NK-92 (cell line): ENCODE measurements around the gene MTA1.

Source experiments
- DNase-seq: peaks from one replicate; lab custom pipeline; 2025; ENCODE audit not compliant: unreplicated experiment; lab: John Stamatoyannopoulos, UW

Gene MTA1

DNA sequence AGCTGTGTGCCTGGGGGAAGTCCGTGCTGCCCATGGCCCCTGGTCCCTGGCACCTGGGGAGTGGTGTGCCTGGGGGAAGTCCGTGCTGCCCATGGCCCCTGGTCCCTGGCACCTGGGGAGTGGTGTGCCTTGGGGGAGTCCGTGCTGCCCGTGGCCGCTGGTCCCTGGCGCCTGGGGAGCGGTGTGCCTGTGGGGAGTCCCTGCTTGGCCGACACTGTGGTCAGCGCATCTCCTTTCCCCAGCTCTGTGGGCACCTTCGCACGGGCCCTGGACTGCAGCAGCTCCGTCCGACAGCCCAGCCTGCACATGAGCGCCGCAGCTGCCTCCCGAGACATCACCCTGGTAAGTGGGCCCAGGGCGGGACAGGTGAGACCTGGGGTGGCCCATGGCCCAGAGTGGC is 40.5 kb downstream of the MTA1 start:
- DNase-seq, result no peak

DNA sequence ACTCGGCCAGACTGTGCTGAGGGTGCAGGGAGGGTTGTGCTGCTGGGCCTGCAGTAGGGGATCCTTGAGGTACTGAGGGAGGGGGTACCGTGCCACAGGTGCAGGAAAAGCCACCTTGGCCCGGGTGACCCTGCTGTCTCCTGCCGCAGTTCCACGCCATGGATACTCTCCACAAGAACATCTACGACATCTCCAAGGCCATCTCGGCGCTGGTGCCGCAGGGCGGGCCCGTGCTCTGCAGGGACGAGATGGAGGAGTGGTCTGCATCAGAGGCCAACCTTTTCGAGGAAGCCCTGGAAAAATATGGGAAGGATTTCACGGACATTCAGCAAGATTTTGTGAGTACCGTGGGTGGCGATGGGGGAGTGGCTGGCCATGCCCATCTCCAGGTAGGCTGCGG is 41.0 kb downstream of the MTA1 start:
- DNase-seq, result no peak

DNA sequence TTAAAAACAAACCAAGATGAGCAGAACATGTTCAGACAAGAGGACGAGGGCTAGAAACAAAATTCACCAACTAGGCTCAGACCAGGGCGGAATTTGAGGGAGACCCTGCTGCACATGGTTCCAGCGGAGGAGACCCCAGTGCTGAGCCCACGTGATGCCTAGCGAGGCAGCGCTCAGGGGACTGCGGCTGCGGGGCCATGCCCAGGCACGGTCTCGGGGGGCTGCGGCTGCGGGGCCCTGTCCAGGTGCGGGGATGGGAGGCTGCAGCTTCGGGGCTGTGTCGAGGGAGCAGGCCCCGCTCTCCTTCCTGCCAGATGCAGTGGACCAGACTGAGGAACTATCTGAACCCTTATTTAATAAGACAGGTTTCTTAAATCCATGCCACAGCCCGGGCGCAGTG is 42.3 kb downstream of the MTA1 start:
- no peak for DNase-seq

DNA sequence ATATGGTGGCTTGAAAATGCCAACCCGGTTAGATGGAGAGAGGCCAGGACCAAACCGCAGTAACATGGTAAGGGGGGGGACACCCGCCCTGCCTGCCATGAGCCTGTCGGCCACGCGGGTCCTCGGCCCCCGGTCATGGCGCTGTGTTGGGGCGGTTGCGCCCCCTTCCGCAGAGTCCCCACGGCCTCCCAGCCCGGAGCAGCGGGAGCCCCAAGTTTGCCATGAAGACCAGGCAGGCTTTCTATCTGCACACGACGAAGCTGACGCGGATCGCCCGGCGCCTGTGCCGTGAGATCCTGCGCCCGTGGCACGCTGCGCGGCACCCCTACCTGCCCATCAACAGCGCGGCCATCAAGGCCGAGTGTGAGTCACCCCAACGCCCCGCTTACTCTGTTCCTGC is 44.9 kb downstream of the MTA1 start:
- no peak for DNase-seq

DNA sequence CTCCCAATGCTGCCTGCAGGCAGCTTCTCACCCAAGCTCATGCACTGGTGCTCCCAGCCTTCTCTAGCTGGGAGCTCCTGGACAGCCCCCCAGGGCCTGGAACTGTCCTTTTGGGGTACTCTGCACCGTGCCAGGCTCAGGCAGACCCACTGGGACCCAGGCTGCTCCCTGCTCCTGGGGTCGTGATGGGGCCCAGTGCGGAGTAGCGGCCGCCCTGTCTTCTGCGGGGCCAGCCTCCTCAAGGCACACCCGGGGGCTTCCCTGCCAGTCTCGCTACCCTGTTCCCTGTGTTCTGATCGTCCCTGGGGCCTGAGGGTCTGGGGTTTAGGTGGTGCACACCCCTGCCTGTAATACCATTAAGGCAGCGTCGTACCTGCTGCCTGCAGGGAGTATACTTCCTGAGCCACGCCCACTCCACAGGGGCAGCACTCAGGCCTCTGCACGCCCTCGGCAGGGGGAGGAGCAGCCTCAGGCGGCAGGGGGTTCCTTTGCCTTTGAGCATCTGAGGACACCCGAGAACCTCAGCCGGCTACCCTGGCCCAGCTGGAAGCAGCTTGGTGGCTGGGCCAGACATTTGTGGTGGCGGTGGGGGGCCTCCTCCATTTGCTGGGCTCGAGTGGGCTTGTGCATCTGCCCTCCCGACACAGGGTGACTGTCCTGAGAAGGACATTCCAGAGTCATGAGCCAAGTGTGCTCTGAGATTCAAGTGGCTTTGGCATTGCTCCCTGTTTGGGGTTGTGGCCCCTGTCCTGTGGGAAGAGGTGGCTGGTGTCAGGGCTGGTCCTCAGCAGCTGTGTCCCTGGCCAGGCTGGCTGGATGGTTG is 45.8 kb downstream of the MTA1 start:
- no peak for DNase-seq

DNA sequence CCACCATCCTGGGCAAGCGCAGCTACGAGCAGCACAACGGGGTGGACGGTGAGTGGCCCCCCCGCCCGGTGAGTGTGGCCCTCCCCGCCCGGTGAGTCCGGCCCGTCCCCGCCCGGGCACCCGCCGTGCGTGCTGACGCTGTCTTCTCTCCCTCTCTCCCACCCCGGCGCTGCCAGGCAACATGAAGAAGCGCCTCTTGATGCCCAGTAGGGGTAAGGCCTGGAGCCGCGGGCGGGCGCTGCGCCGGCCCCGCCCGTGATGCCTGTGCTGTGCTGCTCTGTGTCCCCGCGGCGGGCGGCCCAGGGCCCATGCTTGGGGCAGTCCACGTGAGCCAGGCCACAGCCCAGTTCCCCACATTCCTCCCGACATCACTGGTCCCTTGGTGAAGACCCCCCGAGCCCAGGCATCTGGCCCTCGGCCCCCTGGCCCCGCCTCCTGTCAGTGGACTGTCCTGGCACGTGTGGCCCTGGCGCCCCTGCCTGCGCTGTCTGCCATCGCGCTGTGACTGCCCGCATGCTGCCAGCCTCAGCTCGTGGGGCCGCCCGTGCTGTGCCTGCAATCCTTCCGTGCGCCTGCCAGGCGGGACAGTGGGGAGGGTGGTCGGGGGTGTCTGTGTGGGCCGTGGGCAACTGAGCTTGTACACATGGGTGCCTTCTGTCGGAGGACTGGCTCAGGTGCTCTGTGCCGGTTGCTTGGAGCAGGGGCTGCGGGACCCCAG is 47.1 kb downstream of the MTA1 start:
- DNase-seq, result no peak

DNA sequence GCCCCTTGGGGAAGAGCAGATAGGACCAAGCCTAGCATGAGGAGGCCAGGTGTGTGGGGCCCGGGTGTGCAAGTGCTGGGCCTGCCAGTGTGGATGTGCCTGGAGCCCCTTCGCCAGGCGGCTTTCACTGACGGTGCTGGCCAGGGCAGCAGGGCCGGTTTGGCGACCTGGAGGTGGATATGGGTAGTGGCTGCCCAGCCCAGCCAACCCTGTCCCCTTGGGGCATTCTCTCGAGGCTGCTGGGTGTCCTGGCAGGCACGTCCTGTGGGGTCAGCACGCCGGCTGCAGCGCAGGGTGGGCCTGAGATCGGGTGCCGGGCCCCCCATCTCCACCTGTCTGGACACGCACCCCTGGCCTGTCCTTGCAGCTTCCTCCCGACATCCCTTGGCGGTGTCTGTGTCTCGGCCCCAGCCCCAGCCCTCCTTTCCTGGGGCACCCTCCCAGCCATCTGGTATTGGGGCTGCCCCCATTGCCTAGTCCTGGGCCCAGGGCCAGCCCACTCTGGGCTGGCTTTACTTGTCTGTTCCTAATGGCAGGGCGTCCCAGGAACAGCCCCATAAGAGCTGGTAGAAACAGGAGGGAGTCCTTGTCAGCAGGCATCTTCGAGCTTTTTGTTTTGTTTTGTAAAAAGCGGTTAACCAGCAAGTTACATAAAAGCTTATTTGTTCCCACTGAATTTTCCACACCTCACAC is 47.8 kb downstream of the MTA1 start:
- no peak for DNase-seq

DNA sequence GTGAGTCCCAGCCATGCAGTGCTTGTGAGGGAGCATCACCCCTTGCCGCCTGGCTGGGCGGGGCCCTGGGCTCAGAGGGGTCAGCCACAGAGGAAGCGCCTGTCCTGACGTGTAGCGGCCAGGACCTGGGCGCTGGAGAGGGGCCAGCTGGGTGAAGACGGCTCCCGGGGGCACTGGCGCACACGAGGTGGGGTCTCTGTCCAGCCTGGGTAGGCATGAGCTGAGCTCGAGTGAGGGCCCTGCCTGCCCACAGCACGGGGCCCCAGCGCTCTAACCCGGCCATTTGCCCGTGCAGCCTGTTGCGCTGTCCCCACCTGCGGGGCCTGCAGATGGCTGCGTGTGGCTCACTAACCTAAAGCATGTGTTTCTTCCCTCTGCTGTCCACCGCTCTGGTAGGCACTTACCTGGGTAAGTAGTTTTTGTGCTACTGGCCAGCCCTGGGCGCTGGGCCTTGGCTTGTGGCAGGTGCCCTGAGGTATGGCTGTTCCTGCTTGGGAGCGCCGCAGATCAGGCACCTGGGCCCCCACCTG is 48.4 kb downstream of the MTA1 start:
- no peak for DNase-seq

DNA sequence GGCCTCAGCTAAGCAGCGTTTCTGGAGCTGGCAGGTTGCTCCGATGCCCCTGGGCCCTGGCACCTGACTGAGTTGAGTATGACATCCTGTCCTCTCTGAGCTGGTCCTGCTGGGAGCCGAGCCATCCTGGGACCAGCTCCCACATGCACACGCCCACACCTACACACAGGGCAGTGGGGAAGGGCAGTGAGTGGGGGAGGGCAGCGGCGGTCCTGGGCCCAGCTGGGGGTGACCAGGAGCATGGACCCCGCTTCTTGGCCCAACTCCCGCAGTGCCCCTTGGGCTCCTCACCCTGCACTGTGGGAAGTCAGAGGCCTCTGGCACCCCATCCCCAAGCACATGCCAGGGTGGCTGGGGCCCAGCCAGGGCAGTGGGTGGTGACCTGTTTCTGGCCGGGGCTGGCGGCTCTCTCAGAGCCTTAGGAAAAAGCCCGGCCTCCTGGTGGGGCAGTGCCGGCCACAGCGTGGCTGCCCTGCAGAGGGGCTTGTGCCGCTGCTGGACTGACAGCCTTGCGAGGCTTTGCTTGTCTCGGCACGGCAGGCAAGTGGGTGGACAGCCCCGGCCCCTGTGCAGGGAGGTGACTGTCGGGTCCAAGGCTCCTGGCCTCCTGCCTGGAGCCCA is 49.1 kb downstream of the MTA1 start:
- DNase-seq, result no peak

DNA sequence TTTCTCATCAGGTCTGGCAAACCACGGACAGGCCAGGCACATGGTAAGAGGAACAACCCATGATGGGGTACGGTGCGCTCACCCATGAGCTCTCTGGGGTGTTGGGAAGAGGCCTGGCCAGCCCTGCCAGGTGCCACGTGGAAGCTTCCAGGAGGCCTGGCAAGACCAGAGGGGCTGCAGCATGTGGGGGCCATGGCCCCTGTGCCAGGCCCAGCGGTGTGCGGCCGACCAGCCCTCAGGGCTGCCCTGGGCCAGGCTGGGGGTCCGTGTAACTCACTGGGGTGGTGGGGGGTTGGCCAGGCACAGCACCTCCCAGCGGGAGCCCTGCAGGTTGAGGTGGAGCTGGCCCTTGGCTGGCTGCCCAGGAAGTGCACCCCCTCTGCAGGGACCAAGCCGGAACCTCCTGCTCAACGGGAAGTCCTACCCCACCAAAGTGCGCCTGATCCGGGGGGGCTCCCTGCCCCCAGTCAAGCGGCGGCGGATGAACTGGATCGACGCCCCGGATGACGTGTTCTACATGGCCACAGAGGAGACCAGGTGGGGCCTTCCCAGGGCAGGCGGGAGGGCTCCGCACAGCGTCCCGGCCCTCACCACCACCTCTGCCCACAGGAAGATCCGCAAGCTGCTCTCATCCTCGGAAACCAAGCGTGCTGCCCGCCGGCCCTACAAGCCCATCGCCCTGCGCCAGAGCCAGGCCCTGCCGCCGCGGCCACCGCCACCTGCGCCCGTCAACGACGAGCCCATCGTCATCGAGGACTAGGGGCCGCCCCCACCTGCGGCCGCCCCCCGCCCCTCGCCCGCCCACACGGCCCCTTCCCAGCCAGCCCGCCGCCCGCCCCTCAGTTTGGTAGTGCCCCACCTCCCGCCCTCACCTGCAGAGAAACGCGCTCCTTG is 50.1 kb downstream of the MTA1 start:
- no peak for DNase-seq

DNA sequence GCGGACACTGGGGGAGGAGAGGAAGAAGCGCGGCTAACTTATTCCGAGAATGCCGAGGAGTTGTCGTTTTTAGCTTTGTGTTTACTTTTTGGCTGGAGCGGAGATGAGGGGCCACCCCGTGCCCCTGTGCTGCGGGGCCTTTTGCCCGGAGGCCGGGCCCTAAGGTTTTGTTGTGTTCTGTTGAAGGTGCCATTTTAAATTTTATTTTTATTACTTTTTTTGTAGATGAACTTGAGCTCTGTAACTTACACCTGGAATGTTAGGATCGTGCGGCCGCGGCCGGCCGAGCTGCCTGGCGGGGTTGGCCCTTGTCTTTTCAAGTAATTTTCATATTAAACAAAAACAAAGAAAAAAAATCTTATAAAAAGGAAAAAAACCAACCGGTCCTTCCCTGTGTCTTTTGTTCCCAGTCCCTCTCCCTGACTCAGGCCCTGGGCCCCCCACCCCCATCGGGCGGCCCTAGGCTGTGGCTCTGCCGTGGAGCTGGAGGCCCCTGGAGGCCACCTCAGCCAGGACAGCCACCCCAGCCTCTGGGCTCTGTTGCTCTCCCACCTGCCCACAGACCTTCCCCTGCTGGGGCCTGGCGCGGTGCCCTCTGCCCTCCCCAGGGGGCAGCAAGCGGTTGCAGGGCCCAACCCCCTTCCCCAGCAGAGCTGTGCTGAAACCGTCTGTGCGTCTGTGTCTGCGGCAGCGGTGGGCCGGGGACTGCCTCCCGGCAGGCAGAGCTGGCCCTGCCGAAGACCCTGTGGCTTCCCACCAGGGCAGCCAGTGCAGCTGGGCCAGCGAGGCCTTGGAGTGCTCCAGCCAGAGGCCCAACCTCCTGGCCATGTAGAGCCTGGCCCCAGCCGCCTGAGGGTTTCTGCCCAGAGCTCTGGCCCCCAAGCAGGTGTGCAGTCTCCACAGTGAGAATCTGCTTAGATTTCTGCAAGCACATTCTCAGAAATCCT is 51.0 kb downstream of the MTA1 start:
- no peak for DNase-seq

DNA sequence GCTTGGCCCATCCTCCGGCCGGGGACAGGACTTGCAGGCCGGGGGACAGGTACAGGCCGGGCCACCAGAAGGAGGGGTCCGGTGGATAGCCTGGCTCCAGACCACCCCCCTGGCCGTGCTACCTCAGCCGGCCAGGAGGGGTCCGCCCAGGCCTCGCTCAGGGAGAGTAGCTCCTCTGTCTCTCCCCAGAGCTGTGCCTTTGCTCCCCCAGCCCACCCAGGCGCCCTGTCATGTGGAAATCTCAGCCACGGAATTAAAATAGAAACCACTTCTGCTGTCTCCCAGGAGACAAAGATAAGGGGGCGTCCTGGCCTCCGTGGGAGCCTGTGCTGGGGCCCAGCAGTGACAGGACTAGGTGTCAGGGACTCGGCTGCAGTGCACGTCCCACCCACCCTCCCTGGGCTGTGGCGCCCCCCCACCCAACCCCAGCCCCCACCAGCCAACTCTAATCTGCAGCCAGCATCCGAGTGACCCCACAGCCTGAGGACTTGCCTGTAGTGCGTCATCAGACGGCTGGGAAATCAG is 51.7 kb downstream of the MTA1 start:
- DNase-seq, result no peak

DNA sequence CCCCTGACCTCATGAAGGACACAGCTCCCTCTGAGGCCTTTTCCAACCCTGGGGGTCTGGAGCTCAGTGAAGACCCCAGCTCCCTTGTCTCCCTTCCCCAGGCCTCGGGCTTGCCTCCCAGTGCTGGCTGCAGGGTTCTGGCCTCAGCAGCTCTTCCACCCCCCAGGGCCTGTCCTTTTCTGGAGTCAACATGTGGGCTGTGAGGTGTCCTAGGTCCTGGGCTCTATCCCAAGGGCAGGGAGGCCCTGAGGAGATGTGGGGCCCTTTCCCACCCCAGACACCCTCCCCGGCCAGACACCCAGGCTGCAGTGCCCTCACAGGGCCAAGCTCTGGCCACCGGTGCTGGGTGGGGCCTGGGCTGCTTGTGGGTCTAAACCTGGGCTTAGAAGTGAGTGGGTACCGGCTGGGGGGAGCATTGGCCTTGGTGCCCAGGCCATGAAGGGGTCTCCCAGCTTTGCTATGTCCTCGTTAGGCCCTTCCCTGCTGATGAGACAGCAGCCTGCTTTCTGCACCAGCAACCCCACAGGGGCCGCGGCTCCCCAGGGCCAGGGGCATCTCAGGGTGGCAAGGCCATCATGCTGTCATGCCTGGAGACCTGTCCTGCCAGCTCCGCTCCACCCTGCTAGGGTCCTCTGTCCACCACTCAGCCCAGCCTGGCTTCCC is 52.3 kb downstream of the MTA1 start:
- no peak for DNase-seq

DNA sequence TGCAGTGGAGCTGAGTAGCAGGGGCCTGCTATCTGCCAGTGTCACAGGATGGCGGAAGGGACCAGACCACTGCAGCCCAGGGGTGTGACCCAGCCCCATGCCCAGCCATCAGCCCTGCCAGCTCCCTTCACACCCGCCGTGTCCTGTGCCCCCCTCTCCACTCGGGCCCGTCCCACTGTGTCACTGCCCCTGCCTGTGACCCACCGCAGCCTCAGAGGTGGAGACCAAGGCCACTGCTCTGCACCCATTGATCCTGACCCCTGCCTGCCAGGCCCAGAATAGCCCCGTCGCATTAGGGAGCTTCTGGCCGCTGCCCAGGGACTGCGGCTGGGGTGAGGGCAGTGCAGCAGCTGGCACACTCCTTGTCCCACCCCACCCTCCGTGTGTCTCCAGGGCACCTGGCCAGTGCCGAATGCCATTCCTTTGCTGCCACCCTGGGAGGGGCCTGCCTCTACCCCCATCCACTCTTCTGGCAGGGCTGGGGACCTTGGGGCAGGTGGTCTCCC is 52.9 kb downstream of the MTA1 start:
- DNase-seq, result no peak

DNA sequence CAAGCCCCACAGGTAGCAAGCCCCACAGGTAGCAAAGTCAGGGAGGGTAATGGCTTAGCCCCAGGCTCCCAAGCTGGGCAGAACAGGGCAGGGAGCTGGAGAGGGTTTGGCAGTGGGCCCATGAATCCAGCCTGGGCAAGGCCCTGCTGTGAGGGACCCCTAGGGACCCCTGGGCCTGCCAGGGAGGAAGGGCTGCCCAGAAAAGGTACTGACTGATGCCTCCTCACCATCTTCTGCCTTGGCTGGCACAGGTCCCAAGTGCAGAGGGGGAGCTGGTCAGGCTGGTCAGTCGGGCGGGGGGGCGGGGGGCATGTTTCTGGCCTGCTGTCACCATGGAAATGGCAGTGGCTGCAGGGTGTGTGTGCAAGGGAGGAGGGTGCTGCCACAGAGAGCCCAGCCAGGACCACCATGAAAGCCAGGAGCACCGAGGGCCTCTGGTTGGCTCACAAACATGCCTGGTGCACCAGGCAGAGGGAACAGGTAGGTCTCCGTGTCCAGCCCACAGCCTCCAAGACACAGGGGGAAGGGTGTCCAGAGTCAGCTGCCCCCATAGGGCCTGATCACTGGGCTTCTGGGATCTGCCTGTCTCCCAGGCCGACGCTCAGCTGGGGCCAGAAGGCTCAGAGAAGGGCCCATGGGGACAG is 53.5 kb downstream of the MTA1 start:
- no peak for DNase-seq

DNA sequence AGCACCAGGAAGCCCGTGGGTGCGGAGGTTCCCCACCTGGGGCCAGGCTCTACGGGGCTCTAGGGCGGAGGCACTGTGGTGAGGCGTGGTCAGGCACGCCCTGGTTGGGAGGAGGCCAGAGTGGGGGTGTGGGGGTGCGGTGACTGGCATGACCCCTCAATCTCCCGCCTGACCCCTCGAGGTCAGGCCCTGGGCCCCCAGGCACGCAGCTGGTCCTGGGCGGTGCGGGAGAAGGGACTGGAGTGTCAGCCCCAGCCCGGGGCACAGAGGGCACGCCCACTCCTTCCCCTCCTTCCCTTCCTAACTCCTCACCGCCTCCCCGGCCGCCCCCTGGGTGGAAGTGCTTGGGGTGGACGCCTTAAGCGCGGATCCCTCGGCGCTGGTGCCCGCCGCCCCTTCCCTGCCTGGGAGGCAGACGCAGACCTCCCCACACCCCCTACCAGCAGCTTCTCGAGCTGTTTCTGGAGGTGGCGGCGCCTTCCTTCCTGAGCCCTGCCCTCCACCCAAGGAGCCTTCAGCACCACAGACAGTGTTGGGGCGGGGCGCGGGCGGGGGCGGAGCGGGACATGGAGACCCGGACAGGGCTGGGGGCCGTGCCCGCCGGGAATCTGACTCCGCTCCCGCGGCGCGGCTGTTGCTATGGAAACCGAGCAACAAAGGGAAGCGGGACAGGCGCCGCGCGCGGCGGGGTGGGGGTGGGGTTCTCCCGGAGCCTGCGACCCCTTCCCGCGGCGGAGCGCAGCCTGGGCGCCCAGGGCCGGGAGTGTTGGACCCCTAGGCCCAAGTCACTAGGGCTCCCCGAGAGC is 54.3 kb downstream of the MTA1 start:
- no peak for DNase-seq
